Coronary artery (tissue), 2 donors: ENCODE results near the gene COL5A2.

Experiments used
- DNase-seq: peaks from one replicate; pipeline ENCODE4 v3.0.0-alpha.2; 2017; ENCODE audit warnings: low spot score
- H3K27ac ChIP-seq, 2 donors: fragments of 200-600 bp; sonication (generic); one replicate each; pipeline ENCODE4 v1.5.1; 2016 to 2019
- H3K4me3 ChIP-seq: fragments of 200-600 bp; sonication (generic); 2 replicates; pipeline ENCODE4 v1.5.1; 2016; ENCODE audit warnings: mild to moderate bottlenecking, moderate library complexity
- TF ChIP-seq, protein P1 (sequence below): fragments of 200-600 bp; sonication (generic); IDR thresholded peaks from one replicate; pipeline ENCODE4 v1.5.1; 2019; ENCODE audit warnings: antibody characterized with exemption

Gene COL5A2

DNA sequence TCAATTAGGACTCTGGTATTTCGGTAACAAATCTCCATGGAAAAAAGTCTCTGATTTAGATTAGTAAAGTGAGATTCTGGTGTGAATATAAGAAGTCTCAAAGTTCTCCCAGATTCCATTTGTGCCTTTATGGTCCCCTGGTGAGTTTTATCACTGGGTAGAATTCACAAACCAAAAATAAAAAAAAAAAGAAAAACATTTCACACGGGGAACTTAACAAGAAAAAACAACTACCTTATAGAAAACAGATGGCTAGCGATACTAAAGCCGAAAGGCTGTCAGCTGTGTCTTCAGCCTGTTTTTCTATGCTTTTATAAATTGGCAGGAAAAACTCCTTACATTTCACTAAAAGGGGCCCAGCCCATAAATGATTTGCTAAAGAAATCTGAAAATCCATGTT lies 50.6 kb downstream of the COL5A2 start:
- no peak overlapping the region for H3K27ac ChIP-seq
- DNase-seq = no peak
- TF ChIP-seq, protein P1, sequence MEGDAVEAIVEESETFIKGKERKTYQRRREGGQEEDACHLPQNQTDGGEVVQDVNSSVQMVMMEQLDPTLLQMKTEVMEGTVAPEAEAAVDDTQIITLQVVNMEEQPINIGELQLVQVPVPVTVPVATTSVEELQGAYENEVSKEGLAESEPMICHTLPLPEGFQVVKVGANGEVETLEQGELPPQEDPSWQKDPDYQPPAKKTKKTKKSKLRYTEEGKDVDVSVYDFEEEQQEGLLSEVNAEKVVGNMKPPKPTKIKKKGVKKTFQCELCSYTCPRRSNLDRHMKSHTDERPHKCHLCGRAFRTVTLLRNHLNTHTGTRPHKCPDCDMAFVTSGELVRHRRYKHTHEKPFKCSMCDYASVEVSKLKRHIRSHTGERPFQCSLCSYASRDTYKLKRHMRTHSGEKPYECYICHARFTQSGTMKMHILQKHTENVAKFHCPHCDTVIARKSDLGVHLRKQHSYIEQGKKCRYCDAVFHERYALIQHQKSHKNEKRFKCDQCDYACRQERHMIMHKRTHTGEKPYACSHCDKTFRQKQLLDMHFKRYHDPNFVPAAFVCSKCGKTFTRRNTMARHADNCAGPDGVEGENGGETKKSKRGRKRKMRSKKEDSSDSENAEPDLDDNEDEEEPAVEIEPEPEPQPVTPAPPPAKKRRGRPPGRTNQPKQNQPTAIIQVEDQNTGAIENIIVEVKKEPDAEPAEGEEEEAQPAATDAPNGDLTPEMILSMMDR = no peak
- H3K4me3 ChIP-seq = no peak overlapping the region

GRCh38 chr2:189127756-189128155 lies 51.8 kb downstream of the COL5A2 start:
- DNase-seq = no peak
- TF ChIP-seq, protein P1 = no peak
- no peak overlapping the region for H3K27ac ChIP-seq
- H3K4me3 ChIP-seq = no peak overlapping the region

DNA sequence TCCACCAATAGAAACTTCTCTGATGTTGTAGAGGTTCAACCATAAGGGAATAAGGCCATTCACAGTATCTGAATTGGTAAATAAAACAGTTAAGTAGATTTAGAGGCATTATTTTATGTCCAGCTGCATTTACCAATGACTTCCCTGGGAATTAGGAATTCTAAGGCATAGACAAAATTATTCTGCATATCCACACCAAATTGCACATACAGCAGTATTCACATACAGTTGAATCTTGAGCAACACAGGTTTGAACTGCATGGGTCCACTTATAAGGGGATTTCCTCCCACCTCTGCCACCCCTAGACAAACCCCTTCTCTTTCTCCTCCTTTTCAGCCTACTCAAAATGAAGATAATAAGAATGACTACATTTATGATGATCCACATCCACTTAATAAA lies 54.4 kb downstream of the COL5A2 start:
- Histone ChIP-seq H3K4me3 (no peak overlapping the region), H3K27ac (no peak overlapping the region)
- TF ChIP-seq, protein P1 = no peak
- no peak for DNase-seq

GRCh38 chr2:189124175-189124574 lies 55.4 kb downstream of the COL5A2 start:
- no peak for DNase-seq
- TF ChIP-seq, protein P1 = no peak
- Histone ChIP-seq H3K4me3 (no peak overlapping the region), H3K27ac (no peak overlapping the region)

DNA sequence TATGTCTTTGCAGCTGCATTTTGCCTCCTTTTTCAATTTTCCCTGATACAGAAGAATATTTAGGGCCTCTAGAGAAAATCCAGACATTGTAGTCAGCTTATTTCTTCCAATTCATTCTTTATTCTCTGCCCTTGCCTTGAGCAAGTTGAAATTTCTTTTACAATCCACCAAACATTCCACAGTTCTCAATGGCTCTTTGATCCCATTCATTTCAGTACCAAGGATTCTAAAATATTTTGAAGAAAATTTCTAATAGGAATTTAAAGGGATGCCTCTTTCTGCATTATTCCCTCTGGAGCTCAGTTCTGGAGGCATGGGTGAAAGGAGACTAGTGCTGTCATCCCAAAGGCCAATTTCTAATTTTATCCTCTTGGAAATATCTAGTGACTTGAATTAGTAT lies 61.2 kb downstream of the COL5A2 start:
- DNase-seq = no peak
- TF ChIP-seq, protein P1 = no peak
- no peak overlapping the region for H3K4me3 ChIP-seq
- H3K27ac ChIP-seq = no peak overlapping the region

DNA sequence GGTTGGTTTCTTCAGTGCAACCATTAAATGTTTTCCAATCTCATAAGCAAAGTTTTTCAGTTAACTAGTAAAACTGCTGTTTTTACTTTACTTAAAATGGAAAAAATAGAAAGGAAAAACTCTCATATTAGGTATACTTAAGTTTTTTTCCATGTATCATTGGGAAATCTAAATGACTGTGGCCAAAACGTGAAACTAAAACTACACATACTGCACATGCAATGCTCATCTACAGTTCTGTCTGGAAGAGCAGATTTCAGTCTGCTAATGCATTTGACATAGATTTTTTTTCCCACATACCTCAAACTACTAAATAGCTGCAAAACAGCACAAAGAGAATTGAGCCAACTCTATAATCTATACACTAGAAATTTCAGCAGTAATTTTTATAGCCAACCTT lies 62.6 kb downstream of the COL5A2 start:
- no peak for DNase-seq
- TF ChIP-seq, protein P1 = no peak
- Histone ChIP-seq H3K27ac (no peak overlapping the region), H3K4me3 (no peak overlapping the region)

DNA sequence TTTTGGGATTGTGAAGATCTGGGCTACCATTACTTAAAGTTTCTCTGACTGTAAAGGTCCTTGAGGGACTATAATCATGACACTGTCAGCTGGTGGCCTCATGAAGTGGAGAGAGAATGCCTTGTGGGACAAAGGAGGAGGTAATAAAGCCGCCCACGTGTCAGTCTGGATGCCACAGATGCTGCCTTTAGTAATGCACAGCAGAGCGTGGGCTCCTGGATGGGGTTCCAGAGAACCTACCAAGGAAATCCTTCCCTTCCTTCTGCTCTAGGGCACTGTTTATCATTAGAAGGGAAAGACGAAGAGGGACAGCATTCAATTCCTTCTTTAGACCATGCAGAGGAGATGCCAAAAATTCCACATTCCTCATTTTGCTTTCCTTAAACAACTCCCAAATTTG lies 63.5 kb downstream of the COL5A2 start:
- DNase-seq = no peak
- TF ChIP-seq, protein P1 = no peak
- H3K27ac ChIP-seq = peak overlapping the region; percentile 11 to 24
- H3K4me3 ChIP-seq = no peak overlapping the region
